Nephron progenitor cell (in vitro differentiated cells): ENCODE data around the gene BUD31.

Experiments
- DNase-seq: peaks from one replicate; pipeline ENCODE4 v3.0.0; 2021
- H3K27ac Mint-ChIP-seq: 2 replicates; pipeline ENCODE4 v1.8.0; 2021; ENCODE audit warnings: mild to moderate bottlenecking, moderate library complexity, mixed read lengths
- H3K27me3 Mint-ChIP-seq: 2 replicates; pipeline ENCODE4 v1.8.0; 2021; ENCODE audit warnings: mild to moderate bottlenecking, low read depth, mixed read lengths; ENCODE audit not compliant: poor library complexity
- H3K36me3 Mint-ChIP-seq: 2 replicates; pipeline ENCODE4 v1.8.0; 2021; ENCODE audit warnings: low read depth, mixed read lengths
- H3K4me1 Mint-ChIP-seq: 2 replicates; pipeline ENCODE4 v1.8.0; 2021; ENCODE audit warnings: mixed read lengths
- H3K4me3 Mint-ChIP-seq: 2 replicates; pipeline ENCODE4 v1.8.0; 2021; ENCODE audit warnings: mild to moderate bottlenecking, moderate library complexity, mixed read lengths
- H3K9me3 Mint-ChIP-seq: 2 replicates; pipeline ENCODE4 v1.8.0; 2021; ENCODE audit warnings: mild to moderate bottlenecking, moderate library complexity, mixed read lengths
- CTCF ChIP-seq: fragments of 200-600 bp; sonication (generic); IDR thresholded peaks from 2 replicates; pipeline ENCODE4 v1.5.0; 2021; ENCODE audit warnings: antibody characterized with exemption

The BUD31 gene

GRCh38 chr7:99395616-99396327 is 13.0 kb upstream of the BUD31 start:
- Mint-ChIP-seq H3K36me3 (peaks cover 28% of the 10 kb centered on the region), H3K27me3 (no peaks in the 10 kb centered on the region), H3K4me1 (peaks cover 43% of the 10 kb centered on the region), H3K4me3 (no peak overlapping the region), H3K9me3 (no peaks in the 10 kb centered on the region), H3K27ac (no peak overlapping the region)
- DNase-seq: no peak
- no peak for TF ChIP-seq CTCF

GRCh38 chr7:99396418-99397296 is 12.1 kb upstream of the BUD31 start:
- peak overlapping the region; percentile 97 for H3K27ac Mint-ChIP-seq

GRCh38 chr7:99397297-99397983 is 11.3 kb upstream of the BUD31 start:
- no peak for DNase-seq
- TF ChIP-seq CTCF: no peak
- Mint-ChIP-seq H3K27ac (peak overlapping the region; percentile 97), H3K36me3 (peaks cover 30% of the 10 kb centered on the region), H3K4me1 (peaks cover 43% of the 10 kb centered on the region), H3K9me3 (no peaks in the 10 kb centered on the region), H3K27me3 (no peaks in the 10 kb centered on the region), H3K4me3 (no peak overlapping the region)

More at GRCh38 chr7:99396418-99397296, 12.1 kb upstream of the BUD31 start:
- peaks cover 30% of the 10 kb centered on the region for H3K36me3 Mint-ChIP-seq
- no peak for TF ChIP-seq CTCF
- no peak overlapping the region for H3K4me3 Mint-ChIP-seq
- no peaks in the 10 kb centered on the region for H3K9me3 Mint-ChIP-seq
- H3K4me1 Mint-ChIP-seq: peaks cover 43% of the 10 kb centered on the region
- DNase-seq: no peak
- no peaks in the 10 kb centered on the region for H3K27me3 Mint-ChIP-seq

- TF ChIP-seq CTCF: no peak
- Mint-ChIP-seq H3K27ac (peak overlapping the region; percentile 29), H3K36me3 (peaks cover 42% of the 10 kb centered on the region), H3K4me3 (no peak overlapping the region), H3K9me3 (no peaks in the 10 kb centered on the region), H3K27me3 (no peaks in the 10 kb centered on the region), H3K4me1 (peaks cover 34% of the 10 kb centered on the region)
- DNase-seq: no peak
Observed at GRCh38 chr7:99398891-99399445, 9.8 kb upstream of the BUD31 start.

- no peak for TF ChIP-seq CTCF
- DNase-seq: no peak
- Mint-ChIP-seq H3K27me3 (no peaks in the 10 kb centered on the region), H3K4me1 (peaks cover 31% of the 10 kb centered on the region), H3K9me3 (no peaks in the 10 kb centered on the region), H3K27ac (peak overlapping the region; percentile 29), H3K36me3 (peaks cover 46% of the 10 kb centered on the region), H3K4me3 (no peak overlapping the region)
Observed at GRCh38 chr7:99399597-99399996, 9.2 kb upstream of the BUD31 start.
